ENCODE measurements around the gene MAGI1. TPM values are rescaled to one million over a fixed set of nuclear protein-coding genes. Genes with fewer than 3 reads are reported as not detected.
"Not testable (repeated sequence)": the region's sequence is repeated elsewhere in the genome, so short reads cannot be mapped to it uniquely, and the experiment has no call there.

The MAGI1 gene
- total RNA-seq, 1 donor from 2014 or later = 45.8 TPM

GRCh38 chr3:65864357-65864904, 174.3 kb downstream of the MAGI1 start:
- Histone ChIP-seq H3K4me3 (no peak overlapping the region), H3K4me1 (no peaks in the 10 kb centered on the region), H3K27me3 (no peaks in the 10 kb centered on the region), H3K9me3 (no peaks in the 10 kb centered on the region), H3K36me3 (no peaks in the 10 kb centered on the region), H3K27ac (no peak overlapping the region)
- TF ChIP-seq CTCF (IDR thresholded peaks at IDR 0.05) = no peak
- DNase-seq (no peak), ATAC-seq (no peak)
- intact Hi-C loops (cut with DNase I) = no loop called here

- Histone ChIP-seq H3K27ac (no peak overlapping the region), H3K36me3 (no peaks in the 10 kb centered on the region), H3K4me3 (no peak overlapping the region), H3K4me1 (peaks cover 2% of the 10 kb centered on the region), H3K27me3 (no peaks in the 10 kb centered on the region), H3K9me3 (no peaks in the 10 kb centered on the region)
- DNase-seq (no peak), ATAC-seq (no peak)
- intact Hi-C loops (cut with DNase I) = no loop called here
- no peak for TF ChIP-seq CTCF (IDR thresholded peaks at IDR 0.05)
Observed at GRCh38 chr3:65861718-65862117, 177.0 kb downstream of the MAGI1 start.

GRCh38 chr3:65859612-65860011, 179.1 kb downstream of the MAGI1 start:
- DNase-seq; H3K27ac ChIP-seq; H3K9me3 ChIP-seq; ATAC-seq; H3K4me3 ChIP-seq; H3K36me3 ChIP-seq; H3K27me3 ChIP-seq; intact Hi-C loops (cut with DNase I): not testable (repeated sequence)
- H3K4me1 ChIP-seq = peaks cover 16% of the 10 kb centered on the region

GRCh38 chr3:65858749-65859148, 180.0 kb downstream of the MAGI1 start:
- intact Hi-C loops (cut with DNase I) = no loop called here
- Histone ChIP-seq H3K4me3 (no peak overlapping the region), H3K9me3 (no peaks in the 10 kb centered on the region), H3K4me1 (peaks cover 17% of the 10 kb centered on the region), H3K27ac (no peak overlapping the region), H3K27me3 (no peaks in the 10 kb centered on the region), H3K36me3 (no peaks in the 10 kb centered on the region)
- no peak for DNase-seq
- ATAC-seq = no peak
- TF ChIP-seq CTCF (IDR thresholded peaks at IDR 0.05) = no peak

GRCh38 chr3:65857327-65857726, 181.4 kb downstream of the MAGI1 start:
- Histone ChIP-seq H3K27ac (no peak overlapping the region), H3K4me1 (peaks cover 17% of the 10 kb centered on the region), H3K36me3 (no peaks in the 10 kb centered on the region), H3K9me3 (no peaks in the 10 kb centered on the region), H3K27me3 (no peaks in the 10 kb centered on the region), H3K4me3 (no peak overlapping the region)
- DNase-seq (no peak), ATAC-seq (no peak)
- no peak for TF ChIP-seq CTCF (IDR thresholded peaks at IDR 0.05)
- intact Hi-C loops (cut with DNase I) = no loop called here

GRCh38 chr3:65856907-65857306, 181.8 kb downstream of the MAGI1 start:
- Histone ChIP-seq H3K9me3 (no peaks in the 10 kb centered on the region), H3K27me3 (no peaks in the 10 kb centered on the region), H3K4me1 (peaks cover 17% of the 10 kb centered on the region), H3K27ac (no peak overlapping the region), H3K36me3 (no peaks in the 10 kb centered on the region), H3K4me3 (no peak overlapping the region)
- ATAC-seq (peak; percentile 50), DNase-seq (no peak)
- no peak for TF ChIP-seq CTCF (IDR thresholded peaks at IDR 0.05)
- intact Hi-C loops (cut with DNase I) = no loop called here
